SIG-M5 (cell line): ENCODE data around the gene CDRT15.
"Not testable (repeated sequence)": the region's sequence is repeated elsewhere in the genome, so short reads cannot be mapped to it uniquely, and the experiment has no call there.

Source experiments
- DNase-seq: peaks from one replicate; lab custom pipeline; 2025; lab: John Stamatoyannopoulos, UW

CDRT15 gene

DNA sequence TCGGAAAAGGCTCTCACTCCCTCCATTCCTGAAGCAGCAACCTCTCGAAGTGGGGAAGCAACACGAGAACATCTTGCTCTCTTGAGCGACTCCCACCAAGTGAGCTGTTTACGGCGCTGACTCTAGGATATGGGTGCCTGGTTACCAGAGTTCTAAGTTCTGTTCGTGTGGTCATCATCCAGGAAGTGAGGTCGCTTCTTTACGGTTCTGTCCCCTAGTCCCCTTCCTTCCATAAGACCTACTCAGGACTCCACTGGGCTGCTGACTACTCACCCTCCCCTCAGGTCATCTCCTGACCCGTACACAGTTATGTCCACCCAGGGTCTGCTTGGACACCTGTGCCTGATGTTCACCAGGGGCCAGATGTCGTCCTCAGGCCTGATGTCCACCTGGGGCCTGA is at the start of gene CDRT15:
TSS of gene CDRT15 (minus strand) at position 101 of the 400 bp plus-strand sequence. CDS start at position 72, 29 bp downstream.
- DNase-seq: not testable (repeated sequence)

DNA sequence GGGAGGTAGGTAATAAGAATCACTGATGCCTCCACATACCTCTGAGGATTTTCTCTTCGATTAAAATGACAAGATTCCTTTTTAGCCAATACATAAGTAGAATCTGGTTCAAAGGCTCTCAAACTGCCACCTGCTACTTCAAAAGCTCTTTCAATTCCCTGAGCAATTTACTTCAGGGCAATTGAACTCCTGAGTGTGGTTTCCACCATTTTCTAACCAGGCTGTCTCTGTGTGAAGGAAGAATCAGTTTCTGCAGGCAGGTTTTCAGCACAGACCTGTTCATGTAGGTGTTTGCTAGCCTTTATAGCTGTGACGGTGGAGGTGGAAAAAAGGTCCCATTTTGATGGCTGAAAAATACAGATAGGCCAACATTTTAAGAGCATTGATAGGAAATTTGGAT is 46.1 kb upstream of the CDRT15 start:
- no peak for DNase-seq

DNA sequence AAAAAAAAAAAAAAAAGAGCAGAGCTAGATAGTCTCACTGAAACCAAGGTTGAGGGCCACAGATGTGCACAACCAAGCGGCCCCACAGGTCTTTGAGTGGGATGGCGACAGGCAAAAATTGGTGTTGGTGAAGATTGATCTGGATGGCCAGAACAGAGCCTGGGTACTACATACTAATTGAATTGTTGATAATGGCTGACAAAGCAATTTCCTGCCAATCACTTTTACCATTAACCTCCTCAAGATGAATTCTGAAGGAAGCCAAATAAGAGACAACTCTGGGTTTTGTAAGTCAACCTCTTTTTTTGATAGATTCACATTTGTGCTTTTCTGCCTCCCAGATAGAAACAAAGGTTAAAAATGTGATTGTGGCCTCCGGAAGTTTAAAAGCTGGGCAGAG is 44.9 kb upstream of the CDRT15 start:
- DNase-seq: no peak

DNA sequence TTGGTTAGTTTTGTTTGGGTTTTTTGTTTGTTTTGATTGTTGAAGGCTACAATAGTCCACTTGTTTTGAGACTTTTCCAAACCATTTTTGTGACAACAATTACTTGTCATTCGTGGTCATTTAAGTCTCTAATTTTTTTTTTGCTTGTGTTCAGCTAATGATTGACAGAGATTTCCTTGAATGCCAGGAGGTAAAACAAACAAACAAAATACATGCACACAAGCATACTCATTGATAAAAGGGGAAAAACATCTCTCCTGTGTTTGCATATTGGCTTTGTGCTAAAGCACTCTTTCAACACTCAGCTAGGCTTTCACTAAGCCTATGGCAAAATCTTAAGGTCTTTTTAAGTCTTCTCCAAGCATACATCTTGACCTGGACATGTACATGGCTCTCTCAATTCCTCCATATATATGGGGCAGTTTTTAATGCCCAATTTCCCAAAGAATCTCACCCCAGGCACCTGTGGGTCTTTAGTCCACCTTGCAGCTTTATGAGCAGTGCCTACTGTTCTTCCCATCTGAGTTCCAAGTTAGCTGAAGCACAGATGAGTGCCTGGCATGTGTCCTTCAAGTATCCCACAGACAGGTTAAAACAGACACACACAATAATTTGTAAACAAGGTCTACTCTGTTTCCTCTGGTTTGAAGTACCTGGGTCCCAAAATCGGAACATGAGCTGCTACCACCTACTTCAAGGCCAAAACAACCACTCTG is 40.0 kb upstream of the CDRT15 start:
- DNase-seq: no peak

DNA sequence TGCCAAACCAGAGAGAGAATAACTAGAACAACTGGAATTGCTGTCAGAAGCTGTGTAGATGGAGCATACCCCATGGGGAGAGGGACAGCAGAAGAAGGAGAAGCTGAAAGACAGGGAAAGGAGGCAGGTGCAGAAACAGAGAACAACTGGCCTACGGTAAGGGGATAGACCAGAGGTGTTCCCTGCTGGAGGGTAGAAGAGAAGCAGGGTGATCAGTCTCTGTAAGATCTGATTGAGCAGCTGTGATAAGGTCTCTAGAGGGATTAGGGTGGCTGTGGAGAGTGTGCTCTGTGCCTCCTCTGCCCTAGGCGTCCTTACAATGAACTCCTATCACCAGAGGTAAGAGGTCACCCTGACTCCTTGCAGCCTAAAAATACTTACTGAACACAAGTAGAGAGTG is 33.8 kb upstream of the CDRT15 start:
- DNase-seq: no peak

DNA sequence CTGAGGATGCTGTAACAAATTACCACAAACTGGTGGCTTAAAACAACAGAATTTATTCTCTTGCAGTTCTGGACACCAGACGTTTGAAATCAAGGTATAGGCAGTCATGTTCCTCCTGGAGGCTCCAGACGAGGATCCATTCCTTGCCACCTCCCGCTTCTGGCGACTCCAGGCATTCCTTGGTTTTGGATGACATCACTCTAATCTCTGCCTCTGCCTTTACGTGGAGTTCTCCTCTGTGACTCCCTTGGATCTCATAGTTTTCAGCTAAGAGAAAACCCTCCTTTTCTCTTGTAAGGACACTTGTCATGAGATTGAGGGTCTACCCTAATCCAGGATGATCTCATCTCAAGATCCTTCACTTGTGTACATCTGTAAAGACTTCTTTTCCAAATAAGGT is 32.8 kb upstream of the CDRT15 start:
- DNase-seq: no peak

DNA sequence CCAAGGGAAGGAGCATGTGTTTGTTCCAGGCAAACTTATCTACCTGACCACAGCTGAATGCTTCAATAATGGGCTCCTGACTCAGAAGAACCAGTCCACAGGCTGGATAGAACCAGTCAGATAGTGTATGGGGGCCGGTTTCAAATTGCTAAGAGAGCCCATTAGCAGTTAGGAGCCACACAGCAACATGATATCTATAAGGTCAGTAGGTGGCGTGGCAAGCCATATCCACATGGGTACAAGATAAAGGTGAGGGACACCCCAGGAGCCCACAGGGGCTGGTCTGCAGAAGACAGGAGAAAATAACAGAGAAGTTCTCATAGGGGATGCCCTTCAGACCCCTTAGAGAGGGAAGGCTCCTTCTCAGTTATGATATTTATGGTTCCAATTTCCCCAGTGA is 31.6 kb upstream of the CDRT15 start:
- DNase-seq: no peak

DNA sequence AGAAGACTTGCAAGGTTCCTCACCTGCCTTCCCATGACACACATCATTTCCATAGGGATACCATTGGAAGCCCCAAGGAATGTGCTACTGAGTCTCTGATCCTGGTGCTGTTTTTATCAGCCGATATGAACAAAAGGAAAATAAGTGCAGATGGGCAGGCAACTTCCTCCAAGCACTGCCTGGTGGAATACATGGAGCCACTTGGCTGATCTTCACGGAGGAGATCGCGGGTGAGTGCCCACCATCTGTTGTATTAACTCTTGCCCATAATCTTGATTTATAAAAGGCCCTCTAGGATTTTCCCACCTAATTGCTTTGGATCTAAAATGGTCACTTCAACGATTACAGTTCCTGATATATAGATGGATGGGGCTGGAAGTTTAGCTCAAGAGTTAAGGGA is 24.7 kb upstream of the CDRT15 start:
- no peak for DNase-seq

DNA sequence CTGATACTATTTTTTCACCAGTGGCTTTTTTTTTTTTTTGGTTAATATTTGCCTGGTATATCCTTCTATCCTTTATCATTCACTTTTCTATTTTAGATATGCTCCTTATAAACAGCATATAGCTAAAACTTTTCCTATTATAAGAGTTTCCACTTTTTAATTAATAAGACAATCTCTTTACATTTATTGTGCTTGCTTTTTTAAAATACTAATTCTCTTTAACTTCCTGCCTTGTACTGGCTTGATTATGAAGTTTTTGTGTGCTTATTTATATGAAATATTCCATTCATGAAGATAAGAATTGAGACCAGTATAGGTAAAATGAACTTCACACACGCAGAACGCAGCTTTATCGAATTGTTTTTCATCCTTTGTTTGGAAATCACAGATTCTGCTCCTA is 9.0 kb upstream of the CDRT15 start:
- DNase-seq: no peak

DNA sequence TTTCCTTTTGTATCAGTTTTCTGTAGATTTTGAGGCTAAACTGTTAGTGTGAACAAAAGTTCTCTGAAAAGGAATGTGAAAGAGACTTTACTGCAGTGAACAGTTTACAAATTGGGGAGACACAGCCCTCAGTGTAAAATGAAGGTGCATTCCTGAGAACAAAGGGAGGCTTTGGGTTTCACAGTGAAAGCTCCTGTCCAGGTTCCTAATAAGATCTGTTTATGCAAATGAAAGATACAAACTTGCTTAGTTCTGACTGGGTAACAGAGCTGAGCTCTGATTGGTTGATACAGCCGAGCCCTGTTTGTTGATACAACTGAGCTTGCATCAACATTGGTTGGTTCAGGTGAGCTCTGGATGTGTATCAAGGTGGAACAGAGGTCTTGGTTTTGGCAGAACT is 8.3 kb upstream of the CDRT15 start:
- no peak for DNase-seq

DNA sequence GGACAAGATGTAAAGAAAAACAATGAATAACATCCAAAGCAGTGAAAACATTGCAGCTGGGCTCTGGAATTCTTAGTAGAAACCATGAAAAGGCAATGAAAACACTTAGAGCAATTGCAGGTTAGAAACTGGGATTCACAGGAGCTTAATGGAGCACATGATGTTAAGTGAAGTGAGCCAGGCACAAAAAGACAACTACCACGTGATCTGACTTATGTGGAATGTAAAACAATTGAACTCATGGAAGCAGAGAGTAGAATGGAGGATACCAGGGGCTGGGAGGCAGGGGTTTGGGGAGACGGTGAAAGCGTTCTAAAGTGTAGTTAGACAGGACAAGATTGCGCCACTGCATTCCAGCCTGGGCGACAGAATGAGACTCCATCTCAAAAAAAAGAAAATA is 2.6 kb upstream of the CDRT15 start:
- not testable (repeated sequence) for DNase-seq

DNA sequence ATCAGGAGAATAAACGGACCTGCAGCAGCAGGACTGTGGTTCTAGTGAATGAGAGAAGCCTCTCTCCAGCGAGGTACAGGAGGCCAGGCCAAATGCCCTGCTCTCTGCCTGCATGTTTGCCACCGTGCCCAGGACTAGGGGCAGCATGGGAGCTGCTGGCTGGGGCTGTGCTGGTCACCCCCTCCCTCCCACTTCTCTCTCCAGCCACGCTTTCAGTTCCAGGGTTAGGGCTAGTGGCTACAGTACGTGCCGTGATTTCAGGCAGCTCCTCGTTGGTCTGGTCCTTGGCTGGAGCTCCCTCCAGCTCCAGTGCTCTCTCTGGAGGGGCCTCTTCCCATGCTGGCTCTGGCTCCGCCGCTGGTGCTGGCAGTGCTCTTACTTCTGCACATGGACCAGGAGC is 630 bp downstream of the CDRT15 start:
- not testable (repeated sequence) for DNase-seq

DNA sequence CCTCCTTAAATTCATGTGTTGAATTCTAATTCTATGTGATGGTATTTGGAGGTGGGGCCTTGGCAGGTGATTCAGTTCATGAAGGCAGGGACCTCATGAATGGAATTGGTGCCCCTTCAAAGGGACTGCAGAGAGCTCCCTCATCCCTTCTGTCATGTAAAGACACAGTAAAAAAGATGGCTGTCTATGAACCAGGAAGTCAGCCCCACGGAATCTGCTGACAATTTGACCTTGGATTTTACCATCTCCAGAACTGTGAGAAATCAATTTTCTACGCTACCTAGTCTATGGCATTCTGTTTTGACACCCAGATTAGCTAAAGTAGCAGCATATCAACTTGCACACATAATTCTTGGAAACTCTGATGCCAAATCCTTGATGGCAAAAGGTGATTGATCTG is 1.6 kb downstream of the CDRT15 start:
- not testable (repeated sequence) for DNase-seq

DNA sequence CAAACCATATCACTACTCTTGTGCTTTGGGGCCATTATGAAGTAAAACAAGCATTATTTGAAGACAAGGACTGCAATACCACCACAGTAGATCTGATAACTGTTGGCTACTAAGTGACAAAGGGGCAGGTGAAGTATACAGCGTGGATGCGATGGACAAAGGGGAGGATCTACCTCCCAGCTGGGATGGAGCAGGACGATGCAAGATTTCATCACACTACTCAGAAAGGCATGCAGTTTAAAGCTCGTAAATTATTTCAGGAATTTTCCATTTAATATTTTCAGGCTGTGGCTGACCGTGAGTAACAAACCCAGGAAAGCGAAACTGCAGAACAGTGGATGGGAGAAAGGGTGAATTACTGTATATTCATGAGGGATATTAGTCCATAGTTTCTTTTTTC is 5.5 kb downstream of the CDRT15 start:
- not testable (repeated sequence) for DNase-seq

DNA sequence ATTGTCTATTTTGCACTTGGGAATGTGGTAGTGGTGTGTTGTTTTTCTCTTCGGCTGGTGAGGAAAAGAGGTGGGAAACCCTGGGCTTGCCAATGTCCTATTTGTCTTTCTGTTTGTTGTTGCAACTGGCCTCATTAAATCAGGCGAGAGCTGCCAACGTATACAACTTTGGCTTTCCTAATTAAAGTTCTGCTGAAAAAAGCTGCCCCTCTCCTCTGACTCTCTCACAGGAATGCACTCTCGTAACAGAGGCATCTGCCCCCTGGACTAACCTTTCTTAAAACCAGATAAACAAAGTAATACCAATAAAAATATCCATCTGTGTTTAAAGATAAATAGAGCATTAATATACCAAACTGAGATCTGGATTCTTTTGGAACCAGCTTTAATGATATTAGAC is 7.8 kb downstream of the CDRT15 start:
- no peak for DNase-seq

DNA sequence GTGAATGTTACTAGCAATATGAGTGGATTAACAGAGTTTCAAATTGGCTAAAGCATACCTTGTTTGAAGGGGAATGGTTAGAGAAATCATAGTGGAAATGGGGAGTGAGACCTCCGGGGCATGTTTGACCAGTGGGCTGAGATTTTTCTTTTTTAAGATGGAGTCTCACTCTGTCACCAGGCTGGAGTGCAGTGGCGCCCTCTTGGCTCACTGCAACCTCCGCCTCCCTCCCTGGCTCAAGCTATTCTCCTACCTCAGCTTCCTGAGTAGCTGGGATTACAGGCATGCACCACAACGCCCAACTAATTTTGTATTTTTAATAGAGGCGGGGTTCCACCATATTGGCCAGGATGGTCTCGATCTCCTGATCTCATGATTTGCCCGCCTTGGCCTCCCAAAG is 9.6 kb downstream of the CDRT15 start:
- no peak for DNase-seq

DNA sequence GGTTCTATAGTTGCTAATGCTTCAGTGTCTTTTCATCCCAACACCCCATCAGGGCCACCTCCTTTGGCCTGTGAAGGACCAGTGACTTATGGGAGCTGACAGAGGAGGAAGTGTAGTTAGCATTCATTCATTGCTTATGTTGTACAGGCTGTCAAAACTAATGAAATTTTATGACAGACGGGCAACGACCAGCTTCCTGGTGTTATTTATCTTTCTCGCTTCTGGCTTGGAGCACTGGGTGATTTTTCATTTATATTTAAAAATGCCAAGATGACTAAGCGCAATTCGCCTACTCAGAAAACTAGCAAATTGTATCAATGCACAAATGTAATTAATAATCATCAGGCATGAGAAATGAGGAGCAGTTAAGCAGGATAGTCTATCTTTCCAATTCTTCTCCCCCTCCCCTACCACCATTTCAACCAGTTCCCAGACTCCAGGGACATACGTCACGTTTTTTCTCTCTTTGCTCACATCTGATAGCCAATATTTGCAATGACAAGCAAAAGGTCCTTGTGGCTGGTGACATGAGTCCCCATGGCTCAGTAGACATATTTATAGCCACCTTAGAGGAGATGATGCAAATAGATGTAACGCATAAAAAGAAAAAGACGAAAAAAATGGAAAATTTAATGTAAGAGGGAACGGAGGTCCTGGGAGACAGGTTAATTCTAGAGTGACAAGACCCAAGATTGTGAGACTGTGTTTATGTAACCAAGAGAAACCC is 11.2 kb downstream of the CDRT15 start:
- no peak for DNase-seq

DNA sequence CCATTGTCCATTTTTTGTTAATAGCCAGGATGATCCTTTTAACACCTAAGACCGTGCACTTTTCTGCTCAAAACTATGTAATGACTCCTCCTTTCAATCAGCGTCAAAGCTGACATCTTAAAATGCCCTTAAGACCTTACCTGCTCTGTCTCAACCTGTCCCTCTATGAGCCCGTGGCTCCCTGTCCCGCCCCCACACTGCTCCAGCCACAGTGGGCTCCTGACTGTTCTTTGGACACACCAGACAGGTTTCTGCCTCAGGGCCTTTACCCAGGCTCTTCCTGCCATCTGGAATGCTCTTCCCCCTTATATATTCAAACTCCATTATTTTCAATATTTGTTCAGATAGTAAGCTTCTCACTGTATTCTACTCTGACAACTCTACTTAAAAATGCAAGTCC is 14.1 kb downstream of the CDRT15 start:
- DNase-seq: no peak

DNA sequence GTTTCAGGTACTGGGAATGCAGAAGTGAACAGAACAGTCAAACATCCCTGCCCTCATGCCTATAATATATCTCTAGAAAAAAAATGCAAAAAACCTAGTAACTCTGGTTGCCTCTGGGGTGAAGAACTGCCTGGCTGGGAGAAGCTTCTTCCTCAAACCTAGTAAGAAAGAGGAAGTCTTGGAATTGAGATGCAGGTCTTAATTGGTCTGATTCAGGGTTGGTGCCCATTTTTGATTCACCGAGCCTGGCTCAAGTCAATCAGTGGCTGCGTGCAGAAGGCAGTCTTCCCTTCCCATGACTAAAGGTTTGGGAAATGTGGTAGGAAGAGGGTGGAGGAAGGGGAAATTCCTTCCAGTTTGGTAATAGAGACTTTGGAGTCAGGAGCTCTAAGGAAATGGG is 22.4 kb downstream of the CDRT15 start:
- DNase-seq: peak; percentile 19

DNA sequence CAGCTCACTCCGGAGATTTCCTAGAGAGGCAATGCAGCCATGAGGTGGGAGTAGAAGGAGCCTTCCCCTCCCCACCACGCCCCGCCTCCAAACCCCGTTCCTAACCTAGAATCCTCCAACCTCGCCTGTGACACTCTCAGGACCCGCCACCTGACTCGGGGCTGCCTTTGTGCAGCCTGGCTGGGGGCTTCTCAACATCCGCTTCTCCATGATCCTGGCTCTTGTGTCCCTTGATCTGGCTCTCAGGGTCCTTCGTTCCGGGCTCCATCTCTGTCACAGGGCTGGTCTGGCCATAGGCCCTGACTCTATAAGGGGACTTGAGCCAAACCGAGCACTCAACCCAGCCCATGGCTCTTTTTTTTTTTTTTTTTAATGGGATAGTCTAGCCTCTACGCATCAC is 24.3 kb downstream of the CDRT15 start:
- no peak for DNase-seq

DNA sequence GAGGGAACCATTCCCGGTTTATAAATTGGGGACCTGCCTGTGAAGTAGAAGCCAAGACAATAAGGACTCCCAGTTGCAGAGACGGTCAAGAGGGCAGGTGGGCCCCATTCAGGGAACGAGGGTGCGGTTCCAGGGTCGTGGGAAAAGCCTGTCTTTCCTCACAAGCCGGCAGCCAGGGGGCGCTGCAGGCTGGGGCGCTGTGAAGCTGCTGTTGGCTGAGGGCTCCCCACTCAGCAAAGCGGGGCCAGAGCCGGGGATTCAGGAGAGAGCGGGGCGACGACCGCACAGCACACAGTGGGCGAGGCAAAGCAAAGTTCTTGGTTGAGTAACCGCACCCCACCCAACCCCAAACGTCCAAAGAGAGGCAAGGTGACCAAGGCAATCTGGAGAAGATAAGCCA is 24.9 kb downstream of the CDRT15 start:
- DNase-seq: no peak

DNA sequence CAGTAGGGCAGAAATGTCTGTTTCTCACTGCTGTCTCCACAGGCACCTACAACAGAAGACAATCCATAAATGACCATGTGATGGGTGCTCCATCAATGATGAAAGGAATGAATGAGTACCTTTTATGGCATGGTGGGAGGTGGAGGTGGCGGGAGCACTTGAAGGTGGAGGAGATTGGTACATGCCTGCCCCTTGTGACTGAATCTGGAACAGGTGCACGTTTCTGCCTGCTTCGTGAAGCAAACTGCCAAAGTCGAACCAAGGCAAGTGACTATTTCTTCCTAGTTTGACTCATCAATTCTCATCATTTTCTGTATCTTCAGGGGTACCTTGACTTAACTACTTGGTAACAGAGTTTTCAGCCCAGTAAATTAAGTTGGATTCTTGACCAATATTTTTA is 25.4 kb downstream of the CDRT15 start:
- no peak for DNase-seq

DNA sequence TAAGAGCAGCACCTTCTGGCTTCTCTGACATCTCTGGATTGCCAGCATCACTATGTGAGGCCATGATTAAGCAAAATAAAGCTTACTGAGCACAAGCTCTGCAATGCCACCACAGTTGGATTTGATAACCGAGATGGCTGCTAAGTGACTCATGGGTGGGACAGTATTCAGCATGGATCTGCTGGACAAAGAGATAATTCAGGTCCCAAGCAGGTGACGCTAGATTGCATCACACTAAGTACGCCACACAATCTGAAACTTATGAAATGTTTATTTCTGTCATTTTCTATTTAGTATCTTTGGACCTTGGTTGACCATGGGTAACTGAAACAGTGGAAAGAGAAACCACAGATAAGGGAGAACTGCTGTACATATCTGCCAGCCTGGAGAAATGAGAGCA is 27.4 kb downstream of the CDRT15 start:
- no peak for DNase-seq

DNA sequence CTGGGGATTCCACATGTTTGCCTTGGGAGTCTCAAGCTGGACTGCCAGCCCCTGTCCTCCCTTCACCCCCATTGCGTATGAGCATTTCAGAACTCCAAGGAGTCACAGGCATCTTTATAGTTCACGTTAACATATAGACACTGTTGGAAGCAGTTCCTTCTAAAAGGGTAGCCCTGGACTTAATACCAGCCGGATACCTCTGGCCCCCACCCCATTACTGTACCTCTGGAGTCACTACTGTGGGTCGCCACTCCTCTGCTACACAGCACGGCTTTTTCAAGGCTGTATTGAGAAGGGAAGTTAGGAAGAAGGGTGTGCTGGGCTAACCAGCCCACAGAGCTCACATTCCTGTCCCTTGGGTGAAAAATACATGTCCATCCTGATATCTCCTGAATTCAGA is 28.9 kb downstream of the CDRT15 start:
- no peak for DNase-seq
